Kidney epithelial cell (primary cell): ENCODE measurements around the gene MYO18A. TPM values are rescaled to one million over a fixed set of nuclear protein-coding genes. Genes with fewer than 3 reads are reported as not detected.
A peak's percentile ranks its signal among the peaks of the same experiment; 100 is the strongest.

Source experiments
- DNase-seq: peaks from one replicate; pipeline ENCODE4 v3.0.0-alpha.2; 2010; ENCODE audit warnings: low read depth
- H3K27me3 ChIP-seq: 2 replicates; pipeline ENCODE4 v1.6.0; 2011; ENCODE audit warnings: low read length; ENCODE audit not compliant: control insufficient read depth, insufficient read depth
- H3K36me3 ChIP-seq: 2 replicates; pipeline ENCODE4 v1.5.1; 2011; ENCODE audit warnings: low read length; ENCODE audit not compliant: control insufficient read depth, insufficient read depth
- H3K4me3 ChIP-seq: 2 replicates; pipeline ENCODE4 v1.5.1; 2011; ENCODE audit warnings: low read depth, mild to moderate bottlenecking, control low read depth, low read length
- CTCF ChIP-seq: IDR thresholded peaks from 2 replicates; pipeline ENCODE4 v1.5.1; 2011; ENCODE audit warnings: mild to moderate bottlenecking, moderate library complexity, low read length, control low read depth, inconsistent platforms; ENCODE audit not compliant: insufficient read depth, poor library complexity, severe bottlenecking
- total RNA-seq: library from RNA; depleted of rRNA; stranded (reverse); fragments of >200 nt; gene quantifications from 2 replicates; pipeline ENCODE4 v1.2.3, GENCODE V29; 2015

Gene MYO18A
- total RNA-seq, 1 donor from 2014 or later = 19.8 TPM

DNA sequence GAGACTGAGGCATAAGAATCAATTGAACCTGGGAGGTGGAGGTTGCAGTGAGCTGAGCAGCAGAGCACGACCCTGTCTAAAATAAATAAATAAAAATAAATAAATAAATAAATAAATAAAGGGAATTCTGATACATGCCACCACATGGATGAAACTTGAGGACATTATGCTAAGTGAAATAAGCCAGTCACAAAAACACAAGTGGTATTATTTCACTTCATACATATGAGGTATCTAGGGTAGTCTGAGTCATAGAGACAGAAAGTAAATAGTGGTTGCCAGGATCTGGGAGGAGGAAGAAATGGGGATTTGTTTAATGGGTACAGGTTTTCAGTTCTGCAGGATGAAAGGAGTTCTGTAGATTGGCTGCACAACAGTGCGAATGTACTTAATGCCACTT is 120.9 kb downstream of the MYO18A start:
- TF ChIP-seq CTCF = no peak
- peak; percentile 48 for DNase-seq
- Histone ChIP-seq H3K27me3 (peaks cover 16% of the 10 kb centered on the region), H3K4me3 (no peak overlapping the region), H3K36me3 (no peaks in the 10 kb centered on the region)

GRCh38 chr17:29058391-29058790 is 121.8 kb downstream of the MYO18A start:
- Histone ChIP-seq H3K4me3 (no peak overlapping the region), H3K27me3 (peaks cover 16% of the 10 kb centered on the region), H3K36me3 (no peaks in the 10 kb centered on the region)
- TF ChIP-seq CTCF = no peak
- no peak for DNase-seq

DNA sequence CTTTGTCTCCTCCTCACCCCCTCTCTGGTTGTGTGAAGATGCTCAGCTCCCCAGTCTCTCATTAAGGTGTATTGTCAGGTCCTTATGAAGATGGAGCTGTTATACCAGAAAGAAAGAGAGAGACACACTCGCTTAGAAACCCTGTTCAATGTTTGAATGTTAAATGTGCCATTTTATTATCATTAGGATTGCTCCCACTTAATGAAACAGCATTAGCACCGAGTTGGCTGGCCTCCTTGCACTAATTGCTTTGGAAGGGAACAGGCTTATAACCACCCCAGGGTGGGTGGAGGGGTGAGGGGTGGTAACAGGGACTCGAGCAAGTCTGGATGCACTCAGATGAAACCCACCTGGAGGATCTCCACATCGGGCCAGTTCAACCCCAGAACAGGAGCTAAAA is 122.8 kb downstream of the MYO18A start:
- no peak for TF ChIP-seq CTCF
- peaks cover 19% of the 10 kb centered on the region for H3K27me3 ChIP-seq
- DNase-seq = no peak
- no peaks in the 10 kb centered on the region for H3K36me3 ChIP-seq
- no peak overlapping the region for H3K4me3 ChIP-seq

GRCh38 chr17:29054835-29055234 is 125.4 kb downstream of the MYO18A start:
- Histone ChIP-seq H3K36me3 (no peaks in the 10 kb centered on the region), H3K4me3 (no peak overlapping the region), H3K27me3 (peaks cover 21% of the 10 kb centered on the region)
- TF ChIP-seq CTCF = no peak
- DNase-seq = no peak

GRCh38 chr17:29051731-29052130 is 128.5 kb downstream of the MYO18A start:
- H3K36me3 ChIP-seq = no peaks in the 10 kb centered on the region
- DNase-seq = no peak
- peaks cover 27% of the 10 kb centered on the region for H3K27me3 ChIP-seq

DNA sequence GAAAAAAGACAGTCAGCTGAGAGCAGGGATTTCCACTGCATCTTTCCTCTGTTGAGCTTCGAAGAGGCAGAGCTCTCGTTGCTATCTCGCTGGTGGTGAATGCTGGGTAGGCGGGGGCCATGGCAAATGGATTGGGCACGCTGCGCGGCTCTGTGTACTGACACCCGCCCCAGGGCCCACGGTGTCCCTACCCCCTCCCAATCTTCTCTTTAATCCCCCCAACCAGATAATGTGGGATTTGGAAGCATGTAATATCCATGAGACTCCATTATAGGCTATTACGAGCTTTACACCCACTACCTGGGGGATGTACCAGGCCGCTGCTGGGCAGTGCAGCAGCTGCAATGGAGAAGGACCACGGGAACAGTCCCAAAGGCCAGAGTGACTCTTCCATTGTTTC is 129.0 kb downstream of the MYO18A start:
- H3K4me3 ChIP-seq = no peak overlapping the region
- no peaks in the 10 kb centered on the region for H3K36me3 ChIP-seq
- peaks cover 28% of the 10 kb centered on the region for H3K27me3 ChIP-seq
- TF ChIP-seq CTCF = no peak
- DNase-seq = no peak

More at GRCh38 chr17:29051731-29052130, 128.5 kb downstream of the MYO18A start:
- no peak for TF ChIP-seq CTCF
- H3K4me3 ChIP-seq = no peak overlapping the region
